ENCODE data around the gene CDR2L.
A peak's percentile ranks its signal among the peaks of the same experiment; 100 is the strongest.

CDR2L gene

DNA sequence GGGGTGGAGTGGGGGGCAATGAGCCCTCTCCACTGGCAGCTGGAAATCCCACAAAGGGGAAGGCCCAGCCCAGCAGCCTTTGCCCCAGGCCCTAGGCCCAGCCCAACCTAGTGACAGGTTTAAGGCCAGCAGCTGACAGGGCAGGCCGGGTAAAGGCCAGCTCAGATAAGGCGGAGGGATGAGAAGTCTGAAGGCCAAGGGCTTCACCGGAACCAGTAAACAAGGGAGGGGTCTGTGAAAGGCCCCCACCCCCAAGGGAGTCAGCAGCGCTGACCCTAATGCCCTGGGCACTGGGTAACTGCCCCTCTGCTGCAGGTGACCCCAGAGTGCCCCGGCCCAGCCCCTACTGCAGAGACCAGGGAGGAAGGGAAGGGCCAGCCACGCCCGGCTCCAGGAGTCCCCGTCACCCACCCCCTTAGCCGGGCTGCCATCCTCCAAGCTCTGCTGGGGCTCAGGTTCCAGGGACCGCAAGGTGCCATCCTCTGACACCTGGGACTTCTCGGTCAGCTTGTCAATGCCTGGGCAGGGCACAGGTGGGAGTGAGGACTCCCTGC is 34.2 kb upstream of the CDR2L start:
- no peak overlapping the region for H3K4me3 Mint-ChIP-seq
- H3K27me3 Mint-ChIP-seq, result no peaks in the 10 kb centered on the region
- no peaks in the 10 kb centered on the region for H3K9me3 Mint-ChIP-seq (ENCODE audit: low read depth)
- H3K4me1 Mint-ChIP-seq (ENCODE audit: low read depth), result no peaks in the 10 kb centered on the region
- H3K27ac Mint-ChIP-seq, result no peak overlapping the region
- H3K36me3 Mint-ChIP-seq, result peaks cover 4% of the 10 kb centered on the region

DNA sequence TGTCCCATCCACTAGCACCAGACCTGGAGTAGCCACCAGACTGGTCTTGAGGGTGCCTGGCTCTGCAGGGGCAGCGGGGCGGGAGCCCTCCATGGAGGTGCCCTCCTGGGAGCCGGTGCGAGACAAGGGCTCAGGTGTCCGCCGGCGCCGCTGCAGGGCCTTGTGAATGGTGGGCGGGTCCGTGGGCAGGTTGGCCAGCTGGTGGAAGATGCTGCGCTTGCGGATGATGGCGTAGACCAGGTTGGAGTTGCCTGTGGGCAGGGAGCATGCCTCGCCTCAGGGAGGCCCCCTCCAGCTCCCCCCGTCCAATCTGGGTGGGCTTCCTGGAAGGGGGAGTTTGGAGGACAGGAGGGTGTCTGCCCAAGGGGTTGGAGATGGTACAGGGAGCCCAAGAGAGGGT is 33.3 kb upstream of the CDR2L start:
- H3K9me3 Mint-ChIP-seq (ENCODE audit: low read depth), result no peaks in the 10 kb centered on the region
- H3K4me1 Mint-ChIP-seq (ENCODE audit: low read depth), result no peaks in the 10 kb centered on the region
- no peak overlapping the region for H3K4me3 Mint-ChIP-seq
- peaks cover 4% of the 10 kb centered on the region for H3K36me3 Mint-ChIP-seq
- no peak overlapping the region for H3K27ac Mint-ChIP-seq
- H3K27me3 Mint-ChIP-seq, result no peaks in the 10 kb centered on the region

DNA sequence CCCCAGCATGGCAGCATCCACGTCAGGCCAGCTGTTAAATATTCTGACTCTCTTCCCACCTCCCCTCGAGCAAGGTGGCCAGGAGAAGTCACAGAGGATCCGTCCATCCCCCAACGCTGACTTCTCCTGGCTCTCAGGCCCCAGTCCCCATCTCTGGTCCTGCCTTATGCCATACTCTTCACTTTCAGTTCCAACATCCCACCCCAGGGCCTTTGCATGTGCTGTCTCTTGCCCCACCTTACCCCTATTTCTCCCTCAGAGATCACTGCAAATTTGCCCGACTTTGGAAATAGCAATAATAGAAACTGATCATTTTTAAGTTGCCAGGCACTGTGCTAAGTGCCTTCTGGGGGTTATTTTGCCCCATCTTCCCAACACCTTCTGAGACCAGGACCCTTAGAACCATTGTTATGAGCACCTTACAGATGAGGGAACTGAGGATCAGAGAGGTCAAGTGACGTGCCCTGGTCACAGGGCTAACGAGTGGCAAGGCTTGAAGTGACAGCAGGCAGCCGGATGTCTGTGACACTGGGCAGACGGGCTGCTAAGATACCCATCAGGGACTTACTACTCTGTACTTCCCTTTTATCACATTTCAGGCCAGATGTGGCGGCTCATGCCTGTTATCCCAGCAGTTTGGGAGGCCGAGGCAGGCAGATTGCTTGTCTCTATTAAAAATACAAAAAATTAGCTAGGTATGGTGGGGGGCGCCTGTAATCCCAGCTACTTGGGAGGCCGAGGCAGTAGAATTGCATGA is 32.6 kb upstream of the CDR2L start:
- H3K4me1 Mint-ChIP-seq (ENCODE audit: low read depth), result no peaks in the 10 kb centered on the region
- peaks cover 4% of the 10 kb centered on the region for H3K36me3 Mint-ChIP-seq
- H3K27ac Mint-ChIP-seq, result no peak overlapping the region
- no peaks in the 10 kb centered on the region for H3K27me3 Mint-ChIP-seq
- no peak overlapping the region for H3K4me3 Mint-ChIP-seq
- no peaks in the 10 kb centered on the region for H3K9me3 Mint-ChIP-seq (ENCODE audit: low read depth)

DNA sequence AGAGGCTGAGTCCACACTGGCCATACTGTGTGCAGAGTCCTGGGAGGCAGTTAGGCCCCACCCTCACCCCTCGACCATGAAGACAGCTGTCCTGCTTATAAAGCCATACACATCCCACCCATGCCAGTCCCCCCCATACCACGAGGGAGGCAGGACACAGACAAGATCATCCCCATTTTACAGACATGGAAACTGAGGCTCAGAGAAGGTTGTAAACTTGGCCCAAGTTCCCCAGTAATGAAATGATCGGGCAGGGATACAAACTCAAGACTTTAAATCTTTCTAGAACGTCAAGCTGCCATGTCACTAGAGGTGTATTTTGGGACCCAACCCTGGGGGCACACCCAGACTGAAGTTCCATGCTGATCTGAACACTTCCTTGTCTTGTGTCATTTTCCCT is 31.3 kb upstream of the CDR2L start:
- peaks cover 4% of the 10 kb centered on the region for H3K4me1 Mint-ChIP-seq (ENCODE audit: low read depth)
- peaks cover 4% of the 10 kb centered on the region for H3K36me3 Mint-ChIP-seq
- H3K27me3 Mint-ChIP-seq, result no peaks in the 10 kb centered on the region
- H3K9me3 Mint-ChIP-seq (ENCODE audit: low read depth), result no peaks in the 10 kb centered on the region
- H3K4me3 Mint-ChIP-seq, result no peak overlapping the region
- no peak overlapping the region for H3K27ac Mint-ChIP-seq

DNA sequence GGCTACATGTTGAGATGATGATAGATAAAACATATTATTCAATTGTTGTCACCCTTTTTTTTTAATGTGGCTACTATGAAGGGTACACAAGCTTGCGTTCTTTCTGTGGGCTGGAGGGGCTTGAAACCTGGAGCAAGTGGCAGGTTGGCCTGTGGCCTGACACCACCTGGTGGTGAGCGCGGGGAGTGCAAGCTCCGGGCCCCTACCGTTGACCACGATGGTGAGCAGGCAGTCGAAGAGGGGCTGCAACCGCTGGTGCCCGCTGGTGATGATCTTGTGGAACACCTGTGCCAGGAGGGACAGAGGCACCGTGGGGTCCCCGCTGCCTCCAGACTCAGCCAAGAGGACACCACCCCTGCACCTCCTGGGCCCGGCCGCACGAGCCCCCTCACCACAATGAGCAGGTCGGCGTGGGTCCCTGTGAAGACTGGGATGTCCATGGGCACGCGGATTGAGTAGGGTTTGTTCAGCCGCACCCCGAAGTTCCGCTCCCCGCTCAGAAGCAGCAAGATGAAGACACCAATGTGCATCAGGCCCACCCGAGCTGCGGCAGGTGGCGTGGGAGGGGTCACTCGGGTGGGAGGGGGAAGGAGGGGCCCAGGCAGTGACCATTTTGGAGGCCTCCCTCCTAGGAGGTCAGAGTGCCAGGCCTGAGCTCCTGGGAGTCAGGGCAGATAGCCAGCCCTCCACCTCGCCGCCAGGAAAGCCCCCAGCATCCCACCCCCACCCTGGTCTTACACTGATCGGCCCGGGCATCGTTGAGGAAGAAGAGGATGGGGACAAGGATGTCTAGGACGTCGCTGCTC is 29.3 kb upstream of the CDR2L start:
- peaks cover 7% of the 10 kb centered on the region for H3K4me1 Mint-ChIP-seq (ENCODE audit: low read depth)
- H3K27ac Mint-ChIP-seq, result no peak overlapping the region
- H3K36me3 Mint-ChIP-seq, result peaks cover 4% of the 10 kb centered on the region
- H3K4me3 Mint-ChIP-seq, result no peak overlapping the region
- no peaks in the 10 kb centered on the region for H3K27me3 Mint-ChIP-seq
- H3K9me3 Mint-ChIP-seq (ENCODE audit: low read depth), result no peaks in the 10 kb centered on the region

DNA sequence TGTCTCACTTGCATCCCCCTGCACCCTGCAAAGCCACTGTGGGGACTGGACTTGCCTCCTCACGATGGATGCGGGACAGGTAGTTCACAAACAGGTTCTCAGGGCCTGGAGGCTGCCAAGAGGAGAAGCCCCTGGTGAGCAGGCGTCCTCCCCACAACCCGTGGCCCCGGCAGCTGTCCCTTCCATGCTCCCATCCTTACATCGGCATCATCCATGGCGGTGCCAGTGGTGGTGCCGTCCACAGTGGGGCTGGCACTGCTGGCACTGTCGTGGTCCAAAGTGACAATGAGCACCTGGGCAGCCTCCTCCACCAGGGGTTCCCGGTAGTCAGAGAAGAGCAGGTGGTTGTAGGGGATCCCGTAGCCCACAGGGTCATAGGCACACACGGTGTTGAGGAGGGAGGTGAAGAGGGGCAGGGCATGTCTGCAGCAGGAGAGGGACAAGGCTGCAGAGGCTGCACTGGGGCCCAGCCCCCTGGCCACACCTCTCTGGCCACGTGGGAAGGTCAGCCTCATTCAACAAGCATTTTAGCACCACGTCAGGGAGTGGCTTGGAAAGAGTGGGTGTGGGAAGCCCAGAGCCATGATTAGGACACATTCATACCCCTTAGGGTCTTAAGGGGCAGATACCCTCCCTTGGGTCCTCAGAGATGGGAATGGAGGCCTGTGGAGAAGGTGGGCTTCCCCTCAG is 27.5 kb upstream of the CDR2L start:
- Mint-ChIP-seq H3K27me3 (no peaks in the 10 kb centered on the region), H3K27ac (no peak overlapping the region), H3K4me3 (no peak overlapping the region), H3K36me3 (no peaks in the 10 kb centered on the region), H3K4me1 (ENCODE audit: low read depth) (peaks cover 7% of the 10 kb centered on the region), H3K9me3 (ENCODE audit: low read depth) (no peaks in the 10 kb centered on the region)

DNA sequence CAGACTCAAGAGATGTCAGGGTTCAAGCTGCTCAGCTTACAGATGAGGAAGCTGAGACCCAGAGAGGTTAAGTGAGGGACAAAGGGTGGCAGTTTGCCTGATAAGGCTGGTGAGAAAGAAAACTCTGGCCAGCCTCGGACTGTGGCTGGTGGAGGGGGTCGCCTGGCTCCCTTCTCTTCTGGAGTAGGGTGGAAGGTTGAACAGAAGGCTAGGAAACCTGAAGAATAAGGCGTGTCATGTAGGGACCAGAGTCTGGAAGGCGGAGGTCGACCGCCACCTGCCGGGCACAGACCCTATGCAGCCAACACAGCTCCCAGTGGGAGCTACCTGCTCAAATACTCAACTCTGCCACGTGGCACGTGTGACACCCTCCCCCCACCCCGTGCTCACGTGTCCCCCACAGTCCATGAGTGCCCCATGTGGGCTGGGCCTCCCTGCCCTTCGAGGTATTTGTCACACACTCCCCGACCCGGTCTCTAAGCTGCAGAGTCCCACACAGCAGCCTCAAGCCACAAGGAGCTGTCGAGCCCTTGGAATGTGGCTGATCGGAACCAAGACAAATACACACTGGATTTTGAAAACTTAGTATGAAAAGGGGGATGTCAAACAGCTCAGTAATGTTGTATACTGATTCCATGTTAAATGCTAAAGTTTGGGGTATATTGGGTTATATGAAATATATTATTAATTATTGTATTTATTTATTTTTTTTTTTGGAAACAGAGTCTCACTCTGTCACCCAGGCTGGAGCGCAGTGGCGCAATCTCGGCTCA is 26.7 kb upstream of the CDR2L start:
- Mint-ChIP-seq H3K4me1 (ENCODE audit: low read depth) (peaks cover 7% of the 10 kb centered on the region), H3K27me3 (no peaks in the 10 kb centered on the region), H3K4me3 (no peak overlapping the region), H3K9me3 (ENCODE audit: low read depth) (no peaks in the 10 kb centered on the region), H3K27ac (peak overlapping the region; percentile 41), H3K36me3 (no peaks in the 10 kb centered on the region)

DNA sequence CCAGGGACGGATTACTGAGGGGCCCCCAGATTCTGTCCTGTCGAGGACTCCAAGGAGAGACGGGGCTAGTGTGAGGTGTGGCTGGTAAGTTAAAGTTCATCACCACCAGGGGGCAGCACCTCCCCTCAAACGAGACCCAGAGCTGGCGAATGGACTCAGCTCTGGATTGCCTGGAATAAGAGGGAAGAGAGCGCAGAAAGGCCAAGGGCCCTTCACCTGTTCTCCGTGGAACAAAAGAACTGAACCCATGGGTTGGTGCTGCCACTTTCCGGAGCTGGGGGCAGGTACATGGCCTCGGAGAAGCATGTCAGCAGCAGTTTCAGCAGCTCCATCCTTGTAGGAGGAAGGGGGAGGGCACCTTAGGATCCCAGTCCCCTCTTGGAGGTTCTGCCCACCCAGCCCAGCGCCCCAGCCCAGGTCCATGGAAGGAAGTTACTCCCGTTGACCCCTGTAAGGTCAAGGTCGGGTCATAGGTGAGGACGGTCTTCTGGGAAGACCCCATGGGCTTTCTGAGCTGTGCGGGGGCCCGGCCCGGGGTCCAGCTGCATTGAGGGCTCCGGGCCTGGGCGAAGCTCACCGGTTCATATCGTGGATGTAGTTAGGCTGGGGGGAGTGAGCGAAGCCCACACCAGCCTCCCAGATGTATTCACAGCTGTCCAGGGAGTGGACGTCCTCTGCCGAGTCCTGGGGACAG is 25.6 kb upstream of the CDR2L start:
- Mint-ChIP-seq H3K27ac (no peak overlapping the region), H3K9me3 (ENCODE audit: low read depth) (no peaks in the 10 kb centered on the region), H3K4me1 (ENCODE audit: low read depth) (peaks cover 7% of the 10 kb centered on the region), H3K27me3 (no peaks in the 10 kb centered on the region), H3K36me3 (no peaks in the 10 kb centered on the region), H3K4me3 (no peak overlapping the region)

DNA sequence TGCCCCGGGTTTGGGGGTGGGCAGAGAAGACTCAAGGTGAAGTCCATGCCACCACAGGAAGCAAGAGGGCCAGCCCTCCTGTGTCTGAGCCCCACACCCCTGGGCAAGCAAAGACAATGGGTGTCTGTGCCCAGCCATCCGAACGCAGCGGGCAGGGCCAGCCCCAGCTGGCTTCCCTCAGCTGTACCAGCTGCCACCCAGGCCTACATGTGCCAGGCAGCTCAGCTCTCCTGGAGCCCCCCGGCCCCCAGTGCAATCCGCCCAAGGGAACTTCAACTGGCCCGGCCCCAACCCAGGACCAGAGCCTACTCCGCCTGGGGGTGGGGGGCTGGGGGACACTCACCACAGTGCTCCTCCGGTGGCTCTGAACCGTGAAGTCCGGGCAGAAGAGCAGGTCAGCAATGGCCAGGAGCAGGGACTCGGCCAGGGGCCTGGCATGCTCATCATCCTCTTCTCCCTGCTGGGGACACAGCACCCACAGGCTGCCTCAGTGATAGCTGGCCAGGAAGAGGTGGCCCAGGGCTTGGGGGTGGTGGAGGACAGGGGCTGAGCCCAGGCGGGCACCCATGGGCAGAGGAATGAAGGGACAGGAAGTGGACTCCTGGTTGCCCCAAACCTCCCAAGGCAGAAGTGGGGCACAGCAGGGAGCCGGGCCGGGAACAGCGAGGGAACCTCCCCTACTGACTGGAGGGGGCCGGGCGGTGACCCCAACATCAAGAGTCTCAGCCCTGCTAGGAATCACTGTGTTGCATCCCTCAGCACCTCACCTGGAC is 24.6 kb upstream of the CDR2L start:
- no peak overlapping the region for H3K4me3 Mint-ChIP-seq
- H3K9me3 Mint-ChIP-seq (ENCODE audit: low read depth), result no peaks in the 10 kb centered on the region

DNA sequence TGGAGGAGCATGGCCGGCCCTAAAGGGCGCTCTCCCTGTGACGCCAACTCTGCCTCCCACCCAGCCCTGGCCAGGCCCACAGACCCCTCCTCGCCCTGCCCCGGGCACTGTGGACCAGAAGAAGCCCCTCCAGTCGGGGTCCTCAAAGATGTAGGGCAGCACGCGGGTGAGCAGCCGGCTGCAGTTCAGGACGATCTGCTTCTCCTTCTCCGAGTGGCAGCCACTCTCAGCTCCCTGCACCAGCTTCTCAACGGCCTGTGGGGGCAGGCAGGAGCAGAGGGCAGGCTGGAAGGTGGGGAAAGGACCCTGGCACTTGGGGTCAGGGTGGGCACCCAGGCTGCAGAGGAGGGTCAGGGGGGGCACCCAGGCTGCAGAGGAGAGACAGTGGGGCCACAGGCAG is 23.8 kb upstream of the CDR2L start:
- Mint-ChIP-seq H3K4me1 (ENCODE audit: low read depth) (peaks cover 7% of the 10 kb centered on the region), H3K9me3 (ENCODE audit: low read depth) (no peaks in the 10 kb centered on the region), H3K27me3 (no peaks in the 10 kb centered on the region), H3K4me3 (no peak overlapping the region), H3K36me3 (no peaks in the 10 kb centered on the region), H3K27ac (no peak overlapping the region)

More for the DNA sequence above, 24.6 kb upstream of the CDR2L start:
- Mint-ChIP-seq H3K36me3 (no peaks in the 10 kb centered on the region), H3K4me1 (ENCODE audit: low read depth) (peaks cover 7% of the 10 kb centered on the region), H3K27ac (no peak overlapping the region), H3K27me3 (no peaks in the 10 kb centered on the region)

DNA sequence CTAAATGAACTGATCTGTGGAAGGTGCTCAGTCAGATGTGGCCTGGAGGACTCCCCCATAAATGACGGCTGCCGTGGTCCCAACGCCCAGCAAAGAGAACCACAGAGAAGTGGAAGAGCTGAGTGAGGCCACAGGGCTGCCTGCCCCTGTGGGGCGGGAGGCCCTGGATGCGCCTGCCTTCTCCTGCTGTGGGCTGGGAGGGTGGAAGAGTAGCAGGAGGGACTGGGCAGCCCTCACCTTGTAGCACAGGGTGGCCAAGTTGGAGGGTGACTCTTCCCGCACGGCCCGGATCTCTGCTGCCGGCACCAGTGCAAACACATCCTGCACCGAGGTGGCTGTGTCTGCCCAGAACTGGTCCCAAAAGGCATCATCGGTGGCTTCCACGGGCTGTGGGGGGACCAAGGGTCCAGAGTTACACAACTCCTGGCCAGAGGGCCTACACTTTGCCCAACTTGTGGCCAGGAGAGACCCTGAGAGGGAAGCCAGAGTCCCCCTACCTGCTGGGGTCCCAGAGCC is 23.1 kb upstream of the CDR2L start:
- Mint-ChIP-seq H3K9me3 (ENCODE audit: low read depth) (no peaks in the 10 kb centered on the region), H3K4me3 (no peak overlapping the region), H3K27me3 (no peaks in the 10 kb centered on the region), H3K27ac (no peak overlapping the region), H3K4me1 (ENCODE audit: low read depth) (peaks cover 7% of the 10 kb centered on the region), H3K36me3 (no peaks in the 10 kb centered on the region)

DNA sequence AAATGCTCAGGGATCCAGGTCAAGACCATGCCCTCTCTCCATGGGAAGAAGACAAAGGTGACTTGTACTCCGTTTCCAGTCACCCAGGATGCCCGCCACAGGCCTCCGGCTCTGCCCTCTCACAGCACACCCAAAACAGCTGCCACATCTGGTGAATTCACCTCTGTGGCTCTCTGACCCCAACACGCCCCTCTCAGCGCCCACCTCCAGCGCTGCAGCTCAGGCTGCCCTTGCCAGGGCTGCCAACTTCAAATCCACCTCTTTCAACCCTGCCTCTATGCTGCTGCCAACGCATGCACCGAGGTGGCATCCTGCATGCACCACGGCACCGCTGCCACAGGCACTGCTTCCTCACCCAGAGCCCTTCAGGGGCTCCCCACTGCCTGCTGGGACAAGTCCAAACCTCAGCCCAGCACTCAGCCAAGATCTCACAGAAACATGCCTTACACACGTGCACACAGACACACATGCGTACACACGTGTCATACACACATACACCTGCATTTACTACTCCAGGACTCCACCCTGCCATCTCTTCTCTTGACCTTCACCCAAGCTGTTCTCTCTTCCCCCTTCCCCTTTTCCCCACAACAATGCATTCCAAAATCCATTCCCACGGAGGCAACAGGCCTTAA is 22.3 kb upstream of the CDR2L start:
- Mint-ChIP-seq H3K4me3 (no peak overlapping the region), H3K36me3 (no peaks in the 10 kb centered on the region), H3K9me3 (ENCODE audit: low read depth) (no peaks in the 10 kb centered on the region), H3K27me3 (no peaks in the 10 kb centered on the region), H3K27ac (no peak overlapping the region), H3K4me1 (ENCODE audit: low read depth) (peaks cover 7% of the 10 kb centered on the region)

DNA sequence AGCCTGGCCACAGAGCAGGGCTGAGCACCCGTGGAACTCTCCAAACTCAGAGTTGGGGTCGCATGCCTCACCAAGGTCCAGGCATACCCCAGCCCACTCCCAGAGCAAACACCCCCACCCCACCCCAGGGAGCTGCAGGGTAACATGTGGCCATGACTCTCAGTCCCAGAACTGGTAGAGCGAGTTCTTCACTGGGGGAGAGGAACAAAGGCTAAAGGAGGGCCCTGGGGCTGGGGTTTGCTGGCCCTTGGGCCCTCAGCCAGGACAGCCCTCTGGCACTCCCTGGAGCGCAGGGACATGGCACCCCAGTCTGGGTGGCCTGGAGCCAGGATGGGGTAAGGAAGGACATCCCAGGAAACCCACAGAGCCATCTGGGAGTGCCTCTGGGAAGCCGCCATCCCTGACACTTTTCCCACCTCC is 19.1 kb upstream of the CDR2L start:
- H3K4me1 Mint-ChIP-seq (ENCODE audit: low read depth), result peaks cover 9% of the 10 kb centered on the region
- H3K9me3 Mint-ChIP-seq (ENCODE audit: low read depth), result no peaks in the 10 kb centered on the region
- H3K4me3 Mint-ChIP-seq, result no peak overlapping the region
- no peaks in the 10 kb centered on the region for H3K27me3 Mint-ChIP-seq
- no peak overlapping the region for H3K27ac Mint-ChIP-seq
- no peaks in the 10 kb centered on the region for H3K36me3 Mint-ChIP-seq

Measured in activated naive CD8-positive, alpha-beta T cell (primary cell).